ENCODE results near the gene SMIM44.
"Not testable (repeated sequence)": the region's sequence is repeated elsewhere in the genome, so short reads cannot be mapped to it uniquely, and the experiment has no call there.

Gene SMIM44

DNA sequence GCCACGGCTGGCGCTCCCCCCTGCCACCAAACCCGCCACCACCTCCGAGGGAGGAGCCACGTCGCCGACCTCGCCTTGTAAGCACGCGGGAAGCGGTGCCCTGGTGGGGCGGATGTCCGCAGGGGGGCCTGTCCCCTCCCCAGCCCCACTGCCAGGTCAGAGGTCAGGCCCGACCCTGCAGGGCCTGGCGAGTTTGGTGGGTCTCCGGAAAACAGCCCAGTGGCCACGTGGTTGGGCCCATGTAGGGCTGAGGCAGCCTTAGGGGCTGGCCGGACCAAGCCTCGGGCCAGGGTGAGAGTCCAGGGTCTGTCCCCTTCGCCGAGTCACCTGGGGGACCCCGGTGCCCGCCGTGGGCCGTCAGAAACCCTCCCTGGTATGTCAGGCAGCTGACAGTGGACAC is 29.4 kb downstream of the SMIM44 start:
- no peak for DNase-seq (ENCODE audit: low spot score in 2 of 2)
- Mint-ChIP-seq H3K9me3 (no peaks in the 10 kb centered on the region), H3K36me3 (peaks cover 41% of the 10 kb centered on the region), H3K4me1 (peaks cover 9% of the 10 kb centered on the region), H3K4me3 (no peak overlapping the region), H3K27ac (no peak overlapping the region)
- ATAC-seq, result no peak

DNA sequence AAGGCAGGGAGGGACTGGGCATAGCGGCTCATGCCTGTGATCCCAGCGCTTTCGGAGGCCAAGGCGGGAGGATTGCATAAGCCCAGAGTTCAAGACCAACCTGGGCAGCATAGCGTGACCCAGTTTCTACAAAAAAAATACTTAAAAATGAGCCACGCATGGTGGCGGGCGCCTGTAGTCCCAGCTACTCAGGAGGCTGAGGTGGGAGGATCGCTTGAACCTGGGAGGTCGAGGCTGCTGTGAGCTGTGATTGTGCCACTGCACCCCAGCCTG is 30.4 kb downstream of the SMIM44 start:
- not testable (repeated sequence) for DNase-seq (ENCODE audit: low spot score in 2 of 2); H3K4me3 Mint-ChIP-seq; H3K4me1 Mint-ChIP-seq; ATAC-seq; H3K27ac Mint-ChIP-seq; H3K9me3 Mint-ChIP-seq
- H3K36me3 Mint-ChIP-seq, result peaks cover 41% of the 10 kb centered on the region

DNA sequence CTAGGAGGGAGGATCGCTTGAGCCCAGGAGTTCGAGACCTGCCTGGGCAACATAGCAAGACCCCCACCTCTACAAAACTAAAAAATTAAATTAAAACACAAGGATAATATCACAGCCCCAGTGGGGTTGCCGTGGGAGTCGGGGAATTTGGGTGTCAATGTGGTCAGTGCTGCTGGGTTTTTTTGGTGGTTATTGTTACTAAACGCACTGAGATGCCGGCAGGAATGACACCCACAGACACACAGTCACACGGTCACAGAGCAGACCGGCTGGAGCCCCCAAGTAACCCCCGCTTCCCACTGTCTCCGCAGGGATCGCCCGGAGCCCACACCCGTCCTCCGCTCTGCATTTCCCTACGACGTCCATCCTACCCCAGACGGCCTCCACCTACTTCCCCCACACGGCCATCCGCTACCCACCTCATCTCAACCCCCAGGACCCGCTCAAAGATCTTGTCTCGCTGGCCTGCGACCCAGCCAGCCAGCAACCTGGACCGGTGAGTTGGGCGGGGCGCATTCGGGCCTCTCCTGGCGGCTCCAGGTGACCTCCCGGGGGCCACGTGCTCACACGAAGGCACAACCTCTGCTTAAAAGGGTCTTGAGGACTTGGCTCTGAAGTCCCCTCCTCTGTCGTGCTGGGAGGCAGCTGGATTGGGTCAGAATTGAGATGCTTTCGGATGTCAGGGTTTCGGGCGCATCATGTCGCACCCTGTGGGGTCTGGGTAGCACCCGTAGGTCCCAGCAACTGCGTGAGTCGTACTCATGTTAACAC is 30.9 kb downstream of the SMIM44 start:
- H3K4me1 Mint-ChIP-seq, result peaks cover 6% of the 10 kb centered on the region
- no peak for DNase-seq (ENCODE audit: low spot score in 2 of 2)
- ATAC-seq, result no peak
- H3K4me3 Mint-ChIP-seq, result no peak overlapping the region
- H3K27ac Mint-ChIP-seq, result no peak overlapping the region
- H3K36me3 Mint-ChIP-seq, result peaks cover 41% of the 10 kb centered on the region
- H3K9me3 Mint-ChIP-seq, result no peaks in the 10 kb centered on the region

DNA sequence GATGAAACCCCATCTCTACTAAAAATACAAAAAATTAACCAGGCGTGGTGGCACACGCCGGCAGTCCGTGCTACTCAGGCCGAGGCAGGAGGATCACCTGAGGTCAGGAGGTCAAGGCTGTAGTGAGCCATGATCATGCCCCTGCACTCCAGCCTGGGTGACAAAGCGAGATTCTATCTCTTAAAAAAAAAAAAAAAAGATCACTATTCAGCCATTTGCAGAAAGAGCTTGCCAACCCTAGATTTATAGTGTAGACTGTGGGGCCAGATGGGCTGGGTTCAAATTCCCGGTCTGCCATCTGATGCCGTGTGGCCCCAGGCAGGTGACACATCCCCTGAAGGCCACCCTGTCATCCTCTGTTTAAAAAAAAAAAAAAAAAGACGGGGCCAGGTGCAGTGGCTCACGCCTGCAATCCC is 31.8 kb downstream of the SMIM44 start:
- Mint-ChIP-seq H3K36me3 (peaks cover 41% of the 10 kb centered on the region), H3K9me3 (no peaks in the 10 kb centered on the region), H3K4me1 (peaks cover 6% of the 10 kb centered on the region), H3K4me3 (no peak overlapping the region), H3K27ac (peak overlapping the region; percentile 33)
- no peak for ATAC-seq
- no peak for DNase-seq (ENCODE audit: low spot score in 2 of 2)

DNA sequence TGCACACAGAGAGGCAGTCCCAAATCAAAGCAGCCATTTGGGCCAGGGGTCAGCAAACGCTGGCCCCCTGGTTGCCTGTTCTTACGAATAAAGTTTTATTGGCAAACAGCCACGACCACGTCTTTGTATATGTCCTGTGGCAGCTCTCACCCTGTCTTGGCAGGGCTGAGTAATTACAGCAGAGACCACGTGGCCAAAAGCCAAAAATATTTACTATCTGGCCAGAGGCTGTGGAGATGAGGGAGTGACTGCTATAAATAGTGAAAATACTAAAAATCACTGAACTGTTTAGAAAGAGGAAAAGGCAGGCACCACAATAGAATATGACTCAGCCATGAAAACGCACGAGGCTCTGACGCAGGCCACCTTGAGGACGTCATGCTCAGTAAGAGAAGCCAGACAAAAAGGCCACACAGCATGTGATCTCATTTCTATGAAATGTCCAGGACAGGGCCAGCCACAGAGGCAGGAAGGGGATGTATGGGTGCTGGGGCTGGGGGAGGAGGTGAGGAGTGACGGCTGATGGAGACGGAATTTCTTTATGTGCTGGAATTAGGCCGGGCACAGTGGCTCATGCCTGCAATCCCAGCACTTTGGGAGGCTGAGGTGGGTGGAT is 32.3 kb downstream of the SMIM44 start:
- Mint-ChIP-seq H3K27ac (peak overlapping the region; percentile 33), H3K4me3 (no peak overlapping the region), H3K4me1 (peaks cover 6% of the 10 kb centered on the region), H3K36me3 (peaks cover 41% of the 10 kb centered on the region), H3K9me3 (no peaks in the 10 kb centered on the region)
- peak; percentile 55 for ATAC-seq
- DNase-seq (ENCODE audit: low spot score in 2 of 2), result no peak

DNA sequence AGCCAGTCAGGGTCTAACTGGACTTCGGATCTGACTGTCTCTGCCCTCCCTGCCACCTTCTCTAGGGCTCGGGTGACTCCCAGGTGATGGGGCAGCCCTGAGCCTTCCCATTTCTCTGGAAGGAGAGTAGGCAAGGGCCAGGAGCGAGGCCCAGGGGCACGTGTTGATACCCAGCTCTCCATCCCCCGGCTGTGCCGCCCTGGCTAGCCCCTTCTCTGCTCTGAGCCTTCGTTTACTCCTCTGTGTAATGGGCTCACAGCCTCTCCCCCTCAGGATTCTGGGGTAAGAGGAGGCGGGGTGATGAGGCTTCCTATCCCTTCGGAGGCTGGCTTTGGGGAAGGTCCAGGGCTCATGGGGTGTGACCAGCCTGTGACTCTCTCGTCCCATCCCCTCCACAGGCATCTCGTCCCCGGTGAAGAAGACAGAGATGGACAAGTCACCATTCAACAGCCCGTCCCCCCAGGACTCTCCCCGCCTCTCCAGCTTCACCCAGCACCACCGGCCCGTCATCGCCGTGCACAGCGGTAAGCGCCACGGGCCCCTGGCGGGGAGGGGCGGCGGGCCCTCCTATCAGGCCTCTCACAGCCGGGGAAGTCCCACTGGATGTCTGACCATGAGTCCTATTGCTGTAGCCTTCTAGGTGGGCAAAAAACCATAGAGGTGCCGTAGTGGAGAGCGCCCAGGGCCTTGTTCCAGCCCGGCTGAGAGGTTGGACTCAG is 34.5 kb downstream of the SMIM44 start:
- Mint-ChIP-seq H3K36me3 (peaks cover 41% of the 10 kb centered on the region), H3K9me3 (no peaks in the 10 kb centered on the region), H3K4me1 (peaks cover 6% of the 10 kb centered on the region), H3K4me3 (no peak overlapping the region), H3K27ac (no peak overlapping the region)
- ATAC-seq (no peak), DNase-seq (ENCODE audit: low spot score in 2 of 2) (no peak)

DNA sequence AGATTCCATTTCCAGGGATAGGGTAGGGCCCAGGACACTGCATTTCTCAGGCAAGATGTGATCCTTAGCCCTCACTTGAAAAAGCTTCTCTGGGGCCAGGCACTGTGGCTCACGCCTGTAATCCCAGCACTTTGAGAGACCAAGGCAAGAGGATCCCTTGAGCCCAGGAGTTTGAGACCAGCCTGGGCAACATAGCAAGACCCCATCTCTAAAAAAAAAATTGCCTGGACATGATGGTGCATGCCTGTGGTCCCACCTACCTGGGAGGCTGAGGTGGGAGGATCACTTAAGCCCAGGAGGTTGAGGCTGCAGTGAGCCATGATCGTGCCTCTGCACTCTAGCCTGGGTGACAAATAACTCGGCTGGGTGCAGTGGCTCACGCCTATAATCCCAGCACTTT is 36.6 kb downstream of the SMIM44 start:
- DNase-seq (ENCODE audit: low spot score in 2 of 2); ATAC-seq; H3K27ac Mint-ChIP-seq; H3K4me3 Mint-ChIP-seq; H3K9me3 Mint-ChIP-seq; H3K4me1 Mint-ChIP-seq: not testable (repeated sequence)
- H3K36me3 Mint-ChIP-seq, result peaks cover 24% of the 10 kb centered on the region

DNA sequence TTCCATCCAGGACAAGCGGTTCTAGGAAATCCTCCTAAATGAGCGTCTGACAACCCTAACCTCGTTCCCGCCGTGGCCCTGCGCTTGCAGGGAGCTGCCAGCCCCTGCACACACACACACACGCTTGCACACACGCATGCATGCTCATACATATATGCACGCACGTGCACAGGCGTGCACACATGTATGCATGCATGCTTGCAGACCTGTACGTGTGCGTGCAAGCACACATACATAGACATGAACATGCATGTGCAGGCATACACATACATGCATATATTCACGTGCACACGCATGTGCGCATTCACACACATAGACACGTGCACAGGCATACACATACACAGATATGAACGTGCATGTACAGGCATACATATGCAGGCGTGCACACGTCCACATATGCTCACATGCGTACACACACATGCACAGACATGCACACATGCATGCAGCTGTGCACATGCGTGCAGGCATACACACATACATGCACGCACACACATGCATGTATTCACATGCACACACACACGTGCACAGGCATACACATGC is 38.5 kb downstream of the SMIM44 start:
- no peaks in the 10 kb centered on the region for H3K9me3 Mint-ChIP-seq
- no peak overlapping the region for H3K27ac Mint-ChIP-seq
- DNase-seq (ENCODE audit: low spot score in 2 of 2), result no peak
- ATAC-seq, result no peak
- H3K36me3 Mint-ChIP-seq, result peaks cover 19% of the 10 kb centered on the region
- no peak overlapping the region for H3K4me3 Mint-ChIP-seq
- H3K4me1 Mint-ChIP-seq, result no peaks in the 10 kb centered on the region

DNA sequence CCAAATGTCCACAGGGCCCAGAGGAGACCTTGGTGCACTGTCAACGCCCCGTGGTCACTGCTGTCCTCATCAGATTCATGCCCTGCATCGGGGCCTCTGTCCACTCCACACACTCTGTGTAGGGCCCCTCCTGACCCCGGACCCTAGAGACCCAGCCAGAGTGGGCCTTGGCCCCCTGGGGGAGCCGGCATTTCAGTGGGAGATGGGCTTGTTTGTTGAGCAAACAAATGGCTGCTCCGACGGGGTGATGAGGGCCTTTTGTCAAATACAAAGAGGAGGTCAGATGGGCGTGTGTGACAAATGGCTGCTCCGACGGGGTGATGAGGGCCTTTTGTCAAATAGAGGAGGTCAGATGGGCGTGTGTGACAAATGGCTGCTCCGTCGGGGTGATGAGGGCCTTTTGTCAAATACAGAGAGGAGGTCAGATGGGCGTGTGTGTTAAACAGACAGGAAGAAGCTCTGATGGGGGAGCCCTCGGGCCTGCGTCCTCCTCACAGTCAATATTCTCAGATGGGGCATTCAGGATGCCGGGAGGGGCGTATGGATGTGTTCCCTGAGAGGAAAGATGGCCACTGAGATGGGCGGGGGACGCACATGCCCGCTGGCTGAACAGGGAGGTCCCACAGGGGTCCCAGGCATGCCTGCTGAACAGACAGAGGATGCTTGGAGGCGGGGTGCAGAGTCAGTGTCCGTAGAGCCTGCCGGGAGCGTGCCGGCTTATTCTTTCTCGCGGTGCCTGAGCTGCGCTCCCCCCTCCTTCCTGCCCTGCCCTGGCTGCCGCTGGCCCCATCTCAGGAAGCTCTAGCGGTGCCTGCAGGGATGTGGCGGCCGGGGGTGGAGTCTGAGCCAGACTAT is 39.2 kb downstream of the SMIM44 start:
- no peak for DNase-seq (ENCODE audit: low spot score in 2 of 2)
- no peak for ATAC-seq
- Mint-ChIP-seq H3K4me1 (no peaks in the 10 kb centered on the region), H3K4me3 (no peak overlapping the region), H3K27ac (peak overlapping the region; percentile 50), H3K36me3 (peaks cover 17% of the 10 kb centered on the region), H3K9me3 (no peaks in the 10 kb centered on the region)

DNA sequence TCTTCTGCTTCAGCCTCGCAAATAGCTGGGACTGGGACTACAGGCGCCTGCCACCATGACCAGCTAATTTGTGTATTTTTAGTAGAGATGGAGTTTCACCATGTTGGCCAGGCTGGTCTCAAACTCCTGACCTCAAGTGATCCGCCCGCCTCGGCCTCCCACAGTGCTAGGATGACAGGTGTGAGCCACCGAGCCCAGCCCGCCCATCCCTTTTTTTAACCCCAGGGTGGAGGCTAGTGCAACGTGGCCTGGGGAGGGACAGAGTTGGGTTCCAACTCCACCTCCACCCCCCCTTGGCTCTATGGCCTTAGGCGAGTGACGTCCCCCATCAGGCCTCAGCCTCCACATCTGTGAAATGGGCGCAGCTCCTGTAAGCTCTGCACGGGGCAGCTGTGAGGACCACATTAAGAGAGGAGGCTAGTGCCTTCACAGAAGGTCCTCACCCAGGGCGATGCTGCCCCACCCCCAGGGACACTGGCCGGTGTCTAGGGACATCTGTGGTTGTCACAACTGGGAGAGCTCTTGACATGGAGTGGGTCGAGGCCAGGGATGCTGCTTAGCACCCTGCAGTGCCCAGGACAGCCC is 40.7 kb downstream of the SMIM44 start:
- ATAC-seq (no peak), DNase-seq (ENCODE audit: low spot score in 2 of 2) (no peak)
- Mint-ChIP-seq H3K4me3 (no peak overlapping the region), H3K4me1 (no peaks in the 10 kb centered on the region), H3K27ac (no peak overlapping the region), H3K36me3 (peaks cover 22% of the 10 kb centered on the region), H3K9me3 (no peaks in the 10 kb centered on the region)

DNA sequence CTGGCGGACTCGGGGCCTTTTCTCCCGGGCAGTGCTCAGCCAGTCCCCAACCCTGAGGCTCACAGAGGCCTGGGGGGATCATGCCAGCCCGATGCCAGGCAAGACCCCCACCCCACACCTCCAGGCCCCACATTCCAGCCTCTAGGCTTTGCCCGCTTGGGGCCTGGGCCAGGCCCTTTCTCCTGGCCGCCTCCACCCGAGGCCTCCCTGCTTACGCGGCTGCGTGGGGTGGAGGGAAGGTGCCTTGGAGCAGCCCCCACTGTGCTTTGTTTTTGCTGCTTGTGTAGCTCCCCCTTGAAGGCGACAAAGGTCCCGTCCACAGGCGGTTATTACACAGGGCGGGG is 41.3 kb downstream of the SMIM44 start:
- Mint-ChIP-seq H3K4me1 (no peaks in the 10 kb centered on the region), H3K36me3 (peaks cover 28% of the 10 kb centered on the region), H3K27ac (no peak overlapping the region), H3K4me3 (no peak overlapping the region), H3K9me3 (no peaks in the 10 kb centered on the region)
- DNase-seq (ENCODE audit: low spot score in 2 of 2), result no peak
- no peak for ATAC-seq

DNA sequence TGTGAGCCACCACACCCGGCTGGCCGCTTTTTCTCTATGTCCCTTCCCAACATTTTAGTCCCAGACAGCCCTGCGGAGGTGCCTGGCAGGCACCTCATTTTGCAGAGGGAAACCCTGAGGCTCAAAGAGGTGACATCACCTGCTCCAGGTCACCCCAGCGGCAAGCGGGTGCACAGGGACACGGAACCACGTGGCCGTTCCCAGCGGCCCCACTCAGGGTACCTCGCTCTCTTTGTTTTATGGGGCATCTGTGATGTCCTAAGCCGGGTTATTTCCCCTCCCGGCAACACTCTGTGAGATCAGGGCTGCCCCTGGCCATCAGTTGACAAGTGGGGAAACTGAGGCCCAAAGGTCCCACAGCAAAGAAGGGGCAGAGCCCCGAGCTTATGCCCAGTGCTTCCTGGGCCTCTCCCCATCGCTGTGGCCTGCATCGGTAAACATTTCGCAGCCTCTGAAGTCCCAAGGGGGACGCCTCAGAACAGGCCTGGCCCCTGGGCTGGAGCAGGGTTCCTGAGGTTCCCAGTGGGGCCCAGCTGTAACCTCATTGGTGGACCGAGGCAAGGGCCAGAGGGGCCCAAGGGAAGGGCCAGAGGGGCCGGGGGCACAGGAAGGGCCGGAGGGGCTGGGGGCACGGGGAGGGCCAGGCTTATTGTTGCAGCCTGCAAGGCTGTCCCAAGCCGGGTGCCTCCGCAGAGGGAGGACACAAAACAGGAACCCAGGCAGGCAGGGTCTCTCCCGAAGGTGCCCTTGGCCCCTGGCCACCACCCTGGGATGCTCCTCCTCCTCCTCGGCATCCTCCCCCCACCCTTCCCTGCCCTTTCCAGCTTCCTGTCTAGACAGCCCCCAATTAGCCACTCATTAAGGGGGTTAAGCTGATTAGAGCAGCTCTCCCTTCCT is 41.9 kb downstream of the SMIM44 start:
- Mint-ChIP-seq H3K9me3 (no peaks in the 10 kb centered on the region), H3K4me1 (no peaks in the 10 kb centered on the region), H3K27ac (no peak overlapping the region), H3K4me3 (no peak overlapping the region), H3K36me3 (peaks cover 34% of the 10 kb centered on the region)
- DNase-seq (ENCODE audit: low spot score in 2 of 2) (no peak), ATAC-seq (no peak)

DNA sequence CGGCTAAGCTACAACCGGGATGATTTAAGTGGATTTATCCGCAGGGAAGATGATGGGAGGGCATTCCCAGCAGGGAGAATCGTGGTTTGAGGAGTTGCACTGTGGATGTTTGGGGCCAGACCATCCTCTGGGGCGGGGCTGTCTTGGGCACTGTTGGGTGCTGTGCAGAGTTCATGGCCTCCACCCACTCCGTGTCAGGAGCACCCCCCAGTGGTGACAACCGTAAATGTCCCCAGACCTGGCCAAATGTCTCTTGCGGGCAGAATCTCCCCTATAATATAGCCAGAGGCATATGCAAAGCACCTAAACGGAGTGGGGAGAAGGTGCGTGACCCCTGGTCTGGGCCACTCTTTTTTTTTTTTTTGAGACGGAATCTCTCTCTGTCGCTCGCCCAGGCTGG is 43.2 kb downstream of the SMIM44 start:
- no peaks in the 10 kb centered on the region for H3K9me3 Mint-ChIP-seq
- peak; percentile 43 to 80 for DNase-seq (ENCODE audit: low spot score in 2 of 2)
- peaks cover 47% of the 10 kb centered on the region for H3K36me3 Mint-ChIP-seq

More for the DNA sequence above, 43.2 kb downstream of the SMIM44 start:
- Mint-ChIP-seq H3K4me3 (no peak overlapping the region), H3K4me1 (peaks cover 9% of the 10 kb centered on the region), H3K27ac (no peak overlapping the region)
- ATAC-seq, result peak; percentile 46
